ENCODE measurements around the gene SUSD6.
"Not testable (repeated sequence)": the region's sequence is repeated elsewhere in the genome, so short reads cannot be mapped to it uniquely, and the experiment has no call there.

The SUSD6 gene

GRCh38 chr14:69636718-69637480, 25.5 kb downstream of the SUSD6 start:
- Histone ChIP-seq H3K27me3 (ENCODE audit: insufficient read depth, low read length) (no peaks in the 10 kb centered on the region), H3K36me3 (ENCODE audit: insufficient read depth, low read length) (peaks cover 8% of the 10 kb centered on the region), H2AFZ (ENCODE audit: low read length, unreplicated experiment) (no peak overlapping the region), H3K4me1 (ENCODE audit: control insufficient read depth, insufficient read depth, low read length, unreplicated experiment) (peaks cover 15% of the 10 kb centered on the region), H3K79me2 (ENCODE audit: control insufficient read depth, insufficient read depth, low read length, unreplicated experiment) (peaks cover 42% of the 10 kb centered on the region), H3K27ac (ENCODE audit: low read depth, low read length) (no peak overlapping the region), H3K4me3 (ENCODE audit: low read depth, low read length) (no peak overlapping the region)

GRCh38 chr14:69637503-69638031, 26.2 kb downstream of the SUSD6 start:
- H3K4me3 ChIP-seq (ENCODE audit: low read depth, low read length), result no peak overlapping the region
- no peak overlapping the region for H3K27ac ChIP-seq (ENCODE audit: low read depth, low read length)
- H3K4me1 ChIP-seq (ENCODE audit: control insufficient read depth, insufficient read depth, low read length, unreplicated experiment), result peaks cover 15% of the 10 kb centered on the region
- H3K27me3 ChIP-seq (ENCODE audit: insufficient read depth, low read length), result no peaks in the 10 kb centered on the region
- peaks cover 37% of the 10 kb centered on the region for H3K79me2 ChIP-seq (ENCODE audit: control insufficient read depth, insufficient read depth, low read length, unreplicated experiment)
- peaks cover 8% of the 10 kb centered on the region for H3K36me3 ChIP-seq (ENCODE audit: insufficient read depth, low read length)
- no peak overlapping the region for H2AFZ ChIP-seq (ENCODE audit: low read length, unreplicated experiment)

GRCh38 chr14:69640931-69641330, 29.5 kb downstream of the SUSD6 start:
- Histone ChIP-seq H3K36me3 (ENCODE audit: insufficient read depth, low read length) (peaks cover 8% of the 10 kb centered on the region), H3K4me1 (ENCODE audit: control insufficient read depth, insufficient read depth, low read length, unreplicated experiment) (peaks cover 15% of the 10 kb centered on the region), H3K27ac (ENCODE audit: low read depth, low read length) (no peak overlapping the region), H3K79me2 (ENCODE audit: control insufficient read depth, insufficient read depth, low read length, unreplicated experiment) (peaks cover 22% of the 10 kb centered on the region), H3K27me3 (ENCODE audit: insufficient read depth, low read length) (no peaks in the 10 kb centered on the region), H3K4me3 (ENCODE audit: low read depth, low read length) (no peak overlapping the region), H2AFZ (ENCODE audit: low read length, unreplicated experiment) (no peak overlapping the region)

GRCh38 chr14:69642212-69642793, 30.9 kb downstream of the SUSD6 start:
- Histone ChIP-seq H3K79me2 (ENCODE audit: control insufficient read depth, insufficient read depth, low read length, unreplicated experiment) (peaks cover 20% of the 10 kb centered on the region), H3K4me1 (ENCODE audit: control insufficient read depth, insufficient read depth, low read length, unreplicated experiment) (peaks cover 18% of the 10 kb centered on the region)
- H3K4me3 ChIP-seq (ENCODE audit: low read depth, low read length); H2AFZ ChIP-seq (ENCODE audit: low read length, unreplicated experiment); H3K27me3 ChIP-seq (ENCODE audit: insufficient read depth, low read length); H3K36me3 ChIP-seq (ENCODE audit: insufficient read depth, low read length); H3K27ac ChIP-seq (ENCODE audit: low read depth, low read length): not testable (repeated sequence)

GRCh38 chr14:69643430-69644200, 32.2 kb downstream of the SUSD6 start:
- Histone ChIP-seq H3K36me3 (ENCODE audit: insufficient read depth, low read length) (peaks cover 8% of the 10 kb centered on the region), H3K27ac (ENCODE audit: low read depth, low read length) (no peak overlapping the region), H3K4me1 (ENCODE audit: control insufficient read depth, insufficient read depth, low read length, unreplicated experiment) (peaks cover 20% of the 10 kb centered on the region), H2AFZ (ENCODE audit: low read length, unreplicated experiment) (no peak overlapping the region), H3K4me3 (ENCODE audit: low read depth, low read length) (no peak overlapping the region), H3K27me3 (ENCODE audit: insufficient read depth, low read length) (no peaks in the 10 kb centered on the region), H3K79me2 (ENCODE audit: control insufficient read depth, insufficient read depth, low read length, unreplicated experiment) (peaks cover 25% of the 10 kb centered on the region)

GRCh38 chr14:69644814-69645213, 33.4 kb downstream of the SUSD6 start:
- peaks cover 28% of the 10 kb centered on the region for H3K4me1 ChIP-seq (ENCODE audit: control insufficient read depth, insufficient read depth, low read length, unreplicated experiment)
- no peak overlapping the region for H2AFZ ChIP-seq (ENCODE audit: low read length, unreplicated experiment)
- peaks cover 28% of the 10 kb centered on the region for H3K79me2 ChIP-seq (ENCODE audit: control insufficient read depth, insufficient read depth, low read length, unreplicated experiment)
- H3K27me3 ChIP-seq (ENCODE audit: insufficient read depth, low read length), result no peaks in the 10 kb centered on the region
- peaks cover 8% of the 10 kb centered on the region for H3K36me3 ChIP-seq (ENCODE audit: insufficient read depth, low read length)
- H3K27ac ChIP-seq (ENCODE audit: low read depth, low read length), result no peak overlapping the region
- H3K4me3 ChIP-seq (ENCODE audit: low read depth, low read length), result no peak overlapping the region

GRCh38 chr14:69647213-69647612, 35.8 kb downstream of the SUSD6 start:
- H3K79me2 ChIP-seq (ENCODE audit: control insufficient read depth, insufficient read depth, low read length, unreplicated experiment), result peaks cover 50% of the 10 kb centered on the region
- H3K4me1 ChIP-seq (ENCODE audit: control insufficient read depth, insufficient read depth, low read length, unreplicated experiment), result peaks cover 48% of the 10 kb centered on the region
- H3K27ac ChIP-seq (ENCODE audit: low read depth, low read length), result no peak overlapping the region

GRCh38 chr14:69647642-69648041, 36.2 kb downstream of the SUSD6 start:
- not testable (repeated sequence) for H3K36me3 ChIP-seq (ENCODE audit: insufficient read depth, low read length); H3K27me3 ChIP-seq (ENCODE audit: insufficient read depth, low read length); H3K4me3 ChIP-seq (ENCODE audit: low read depth, low read length); H2AFZ ChIP-seq (ENCODE audit: low read length, unreplicated experiment)
- Histone ChIP-seq H3K79me2 (ENCODE audit: control insufficient read depth, insufficient read depth, low read length, unreplicated experiment) (peaks cover 54% of the 10 kb centered on the region), H3K27ac (ENCODE audit: low read depth, low read length) (peak overlapping the region; percentile 67; the same call in 1 of the 2 replicates), H3K4me1 (ENCODE audit: control insufficient read depth, insufficient read depth, low read length, unreplicated experiment) (peaks cover 50% of the 10 kb centered on the region)

More at GRCh38 chr14:69647213-69647612, 35.8 kb downstream of the SUSD6 start:
- Histone ChIP-seq H3K4me3 (ENCODE audit: low read depth, low read length) (no peak overlapping the region), H3K36me3 (ENCODE audit: insufficient read depth, low read length) (no peaks in the 10 kb centered on the region), H3K27me3 (ENCODE audit: insufficient read depth, low read length) (no peaks in the 10 kb centered on the region), H2AFZ (ENCODE audit: low read length, unreplicated experiment) (no peak overlapping the region)

- Histone ChIP-seq H3K36me3 (ENCODE audit: insufficient read depth, low read length) (no peaks in the 10 kb centered on the region), H3K27ac (ENCODE audit: low read depth, low read length) (peak overlapping the region; percentile 67), H3K27me3 (ENCODE audit: insufficient read depth, low read length) (no peaks in the 10 kb centered on the region), H3K4me1 (ENCODE audit: control insufficient read depth, insufficient read depth, low read length, unreplicated experiment) (peaks cover 57% of the 10 kb centered on the region), H3K4me3 (ENCODE audit: low read depth, low read length) (peak overlapping the region; percentile 39), H3K79me2 (ENCODE audit: control insufficient read depth, insufficient read depth, low read length, unreplicated experiment) (peaks cover 56% of the 10 kb centered on the region), H2AFZ (ENCODE audit: low read length, unreplicated experiment) (peak overlapping the region; percentile 41)
Observed at GRCh38 chr14:69648480-69649451, 37.4 kb downstream of the SUSD6 start.

- H3K4me3 ChIP-seq (ENCODE audit: low read depth, low read length), result no peak overlapping the region
- H2AFZ ChIP-seq (ENCODE audit: low read length, unreplicated experiment), result no peak overlapping the region
- no peaks in the 10 kb centered on the region for H3K27me3 ChIP-seq (ENCODE audit: insufficient read depth, low read length)
- peaks cover 57% of the 10 kb centered on the region for H3K4me1 ChIP-seq (ENCODE audit: control insufficient read depth, insufficient read depth, low read length, unreplicated experiment)
- no peaks in the 10 kb centered on the region for H3K36me3 ChIP-seq (ENCODE audit: insufficient read depth, low read length)
- H3K79me2 ChIP-seq (ENCODE audit: control insufficient read depth, insufficient read depth, low read length, unreplicated experiment), result peaks cover 56% of the 10 kb centered on the region
- H3K27ac ChIP-seq (ENCODE audit: low read depth, low read length), result no peak overlapping the region
Observed at GRCh38 chr14:69650948-69651369, 39.6 kb downstream of the SUSD6 start.

All from ACC112 (cell line).